AML-193 (cell line): ENCODE data around the gene HEMK1.
A peak's percentile ranks its signal among the peaks of the same experiment; 100 is the strongest.

Experiments used
- DNase-seq, 2 experiments: peaks; one replicate each; lab custom pipeline; 2025; lab: John Stamatoyannopoulos, UW

Gene HEMK1

GRCh38 chr3:50600841-50601591 is 31.7 kb downstream of the HEMK1 start:
- peak; percentile 99 for DNase-seq

DNA sequence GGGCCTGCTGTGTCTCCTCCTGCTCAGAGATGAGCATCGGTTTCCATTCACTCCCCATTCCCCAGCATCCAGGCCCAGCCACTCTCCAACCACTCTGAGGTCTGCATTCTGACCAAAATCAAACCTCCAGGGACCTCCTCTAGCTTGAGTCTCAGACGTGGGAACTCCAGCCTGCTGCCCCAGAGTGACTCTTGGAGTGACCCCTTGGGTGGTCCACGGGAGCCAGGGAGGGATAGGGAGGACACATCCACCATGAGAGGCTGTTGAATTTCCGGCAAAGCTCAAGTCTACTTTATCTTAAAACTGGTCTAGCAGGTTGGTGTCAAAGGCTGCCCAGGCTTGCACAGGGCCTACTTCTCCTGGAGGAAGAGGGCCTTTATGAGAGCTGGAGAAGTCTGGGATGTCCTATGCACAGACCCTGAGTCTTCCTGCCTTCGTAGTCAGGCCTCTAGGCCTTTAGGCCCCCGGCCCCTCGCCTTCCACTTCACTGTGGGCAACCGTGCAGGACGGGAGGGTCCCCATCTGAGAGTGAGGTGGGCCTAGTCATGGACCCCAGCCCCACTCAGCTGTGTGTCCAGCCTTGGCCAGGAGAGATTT is 33.4 kb downstream of the HEMK1 start:
- no peak for DNase-seq

DNA sequence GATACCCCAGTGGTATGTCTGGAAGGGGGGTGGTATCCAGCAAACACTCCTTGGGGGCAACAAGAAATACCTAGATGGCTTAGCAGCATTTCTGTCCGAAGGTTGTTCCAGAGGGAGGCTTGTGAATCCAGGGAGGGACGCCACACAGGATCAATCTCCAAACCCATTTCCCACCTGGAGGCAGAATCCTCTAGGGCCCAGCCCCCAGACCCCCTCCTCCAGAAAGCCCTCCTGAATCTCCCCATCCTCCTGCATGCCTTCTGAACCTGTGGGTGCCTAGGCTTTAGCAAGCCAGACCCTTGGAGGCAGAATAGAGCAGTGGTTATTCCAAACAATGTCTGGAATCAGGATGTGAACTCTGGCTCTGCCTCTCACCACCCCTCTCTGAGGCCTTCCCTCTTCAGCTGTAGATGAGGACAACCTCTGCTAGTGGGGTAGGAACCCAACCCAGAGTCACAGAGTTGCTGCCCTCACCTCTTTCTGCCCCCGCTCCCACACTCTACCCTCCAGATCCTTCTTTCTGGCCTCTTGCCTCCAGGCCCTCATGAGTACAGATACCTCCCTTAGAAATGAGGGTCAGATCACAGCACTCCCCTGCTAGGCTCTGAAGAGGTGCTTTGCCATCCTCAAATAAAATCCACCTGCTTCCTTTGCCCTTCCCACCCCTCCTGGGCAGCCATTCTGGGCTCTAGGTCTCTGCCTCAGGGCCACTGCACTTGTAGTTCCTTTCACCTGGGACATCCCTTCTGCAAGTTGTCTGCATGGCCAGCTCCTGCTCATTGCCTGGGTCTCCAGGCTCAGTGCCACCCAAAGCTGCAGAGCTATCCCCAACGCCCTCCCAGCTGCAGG is 34.2 kb downstream of the HEMK1 start:
- no peak for DNase-seq

- DNase-seq: no peak
These were observed 34.8 kb downstream of the HEMK1 start for GRCh38 chr3:50604110-50604621.

DNA sequence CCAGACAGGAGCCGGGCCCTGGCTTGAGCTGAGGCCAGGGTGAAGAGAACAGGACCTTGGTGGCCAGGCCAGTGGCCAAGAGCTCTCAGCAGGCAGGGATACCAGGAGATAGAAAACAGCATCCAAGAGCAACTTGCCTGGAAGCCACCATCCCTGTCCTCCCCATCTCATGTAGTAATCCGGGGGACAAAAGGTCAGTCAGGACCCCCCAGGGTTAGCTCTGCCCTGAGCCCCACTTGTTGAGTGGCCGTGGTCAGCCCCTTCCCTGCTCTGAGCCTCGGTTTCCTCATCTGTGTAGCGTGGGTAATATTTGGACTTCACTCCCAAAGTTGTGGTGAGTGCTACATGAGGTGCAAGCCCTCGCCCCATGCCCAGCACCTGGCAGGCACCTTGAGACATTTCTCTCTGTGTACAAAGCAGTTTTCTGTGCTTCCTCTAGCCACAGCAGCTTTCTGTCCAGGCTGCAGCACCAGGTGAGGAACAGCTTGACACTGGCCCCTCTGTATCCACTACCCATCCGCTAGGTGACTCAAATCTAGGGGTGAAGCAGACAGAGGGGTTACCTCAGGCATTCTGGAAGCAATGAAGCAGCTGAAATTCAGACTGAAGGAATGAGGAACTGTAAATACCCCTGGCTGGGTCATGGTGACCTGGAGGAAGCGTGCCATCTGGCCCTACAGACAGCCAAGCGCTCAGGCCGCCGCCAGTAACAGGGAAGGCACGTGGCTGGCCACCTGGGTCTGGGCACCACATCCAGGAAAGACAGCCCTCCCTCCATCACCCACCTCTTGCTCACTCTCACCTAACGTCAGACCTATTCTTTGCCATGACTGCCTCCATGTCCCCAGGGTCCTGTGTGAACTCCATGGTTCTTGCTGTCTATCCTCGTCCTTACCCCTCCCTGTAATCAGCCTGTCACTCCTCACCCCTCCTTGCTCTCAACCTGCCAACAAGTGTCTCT is 35.6 kb downstream of the HEMK1 start:
- peak; percentile 39 to 56 for DNase-seq

DNA sequence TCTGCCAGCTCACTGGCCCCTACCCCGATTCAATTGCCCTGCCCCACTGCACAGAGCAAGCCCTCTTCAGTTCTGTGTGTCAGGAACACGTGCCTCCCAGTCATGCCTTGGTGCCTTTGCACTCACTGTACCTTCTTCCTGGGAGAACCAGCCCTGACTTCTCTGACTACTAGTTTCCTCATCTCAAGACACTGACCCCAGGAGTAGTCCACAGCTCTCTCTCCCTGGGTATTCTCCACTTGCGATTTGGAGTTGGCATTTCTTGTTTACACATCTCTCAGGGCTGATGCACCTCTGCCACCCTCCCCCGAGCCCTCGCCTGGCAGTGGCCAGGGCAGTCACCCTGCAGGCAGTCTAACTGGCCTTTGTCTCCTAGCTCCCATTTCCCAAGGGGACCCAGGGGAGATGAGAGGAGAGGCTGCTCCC is 36.6 kb downstream of the HEMK1 start:
- peak in 1 of 2 experiments; percentile 22 for DNase-seq

DNA sequence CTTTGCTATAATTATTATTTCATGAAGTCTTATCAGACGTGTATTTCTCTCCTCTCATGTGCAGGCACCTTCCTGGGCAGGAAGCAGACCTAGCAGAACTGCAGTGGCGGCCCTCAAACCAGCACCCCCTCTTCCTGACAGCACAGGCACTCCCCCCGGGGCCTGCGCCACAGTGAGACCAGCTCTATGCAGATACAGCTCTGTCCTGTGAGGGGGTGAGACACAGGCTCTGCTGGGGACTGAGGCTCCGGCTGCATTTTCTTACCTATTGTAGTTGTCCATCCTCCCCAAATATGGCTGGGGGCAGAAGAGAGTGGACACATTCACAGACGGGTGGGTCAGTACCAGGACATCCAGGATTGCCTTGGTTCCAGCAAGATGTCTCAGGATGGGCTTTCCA is 37.3 kb downstream of the HEMK1 start:
- no peak for DNase-seq

DNA sequence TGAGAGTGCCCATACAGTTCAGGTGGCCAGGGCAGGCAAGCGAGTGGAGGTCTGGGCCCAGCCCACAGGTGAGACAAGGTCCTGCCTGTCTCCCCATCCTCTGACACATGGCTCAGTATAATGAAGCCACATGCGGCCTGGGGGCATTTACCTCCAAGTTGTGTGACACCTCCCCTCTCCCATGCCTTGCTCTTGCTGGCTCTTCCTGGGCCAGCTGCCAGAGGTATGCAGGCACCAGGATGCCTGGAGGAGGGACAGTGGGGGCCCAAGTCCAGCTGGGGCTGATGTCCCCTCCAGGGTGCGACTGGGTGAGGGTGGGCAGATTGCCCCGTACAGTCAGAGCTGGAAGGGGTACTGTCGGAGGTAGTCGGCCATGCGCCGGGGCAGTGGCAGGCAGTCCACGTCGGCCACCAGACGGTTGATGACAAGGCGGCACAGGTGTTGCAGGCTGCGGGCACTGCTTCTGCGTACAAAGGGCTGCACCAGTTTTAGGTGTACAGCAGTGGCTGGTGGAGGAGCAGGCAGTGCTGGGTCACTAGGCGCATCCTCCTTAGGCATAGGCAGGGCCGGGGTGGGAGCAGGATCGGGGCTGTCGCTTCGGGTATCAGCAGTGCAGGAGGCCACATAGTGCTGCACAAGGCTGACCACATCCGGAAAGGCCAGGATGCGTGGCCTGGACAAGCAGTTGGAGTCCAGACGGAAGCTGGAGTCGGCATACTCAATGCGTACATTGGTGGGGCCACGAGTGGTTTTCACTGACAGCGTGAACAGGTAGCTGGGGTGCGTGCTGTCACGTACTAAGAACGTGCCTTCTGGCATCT is 38.2 kb downstream of the HEMK1 start:
- DNase-seq: peak; percentile 63 to 69

GRCh38 chr3:50608278-50608677 is 39.0 kb downstream of the HEMK1 start:
- DNase-seq: no peak

GRCh38 chr3:50609071-50609762 is 39.9 kb downstream of the HEMK1 start:
- DNase-seq: peak in 1 of 2 experiments; percentile 20

- DNase-seq: no peak
These were observed 40.4 kb downstream of the HEMK1 start for GRCh38 chr3:50609763-50610085.

DNA sequence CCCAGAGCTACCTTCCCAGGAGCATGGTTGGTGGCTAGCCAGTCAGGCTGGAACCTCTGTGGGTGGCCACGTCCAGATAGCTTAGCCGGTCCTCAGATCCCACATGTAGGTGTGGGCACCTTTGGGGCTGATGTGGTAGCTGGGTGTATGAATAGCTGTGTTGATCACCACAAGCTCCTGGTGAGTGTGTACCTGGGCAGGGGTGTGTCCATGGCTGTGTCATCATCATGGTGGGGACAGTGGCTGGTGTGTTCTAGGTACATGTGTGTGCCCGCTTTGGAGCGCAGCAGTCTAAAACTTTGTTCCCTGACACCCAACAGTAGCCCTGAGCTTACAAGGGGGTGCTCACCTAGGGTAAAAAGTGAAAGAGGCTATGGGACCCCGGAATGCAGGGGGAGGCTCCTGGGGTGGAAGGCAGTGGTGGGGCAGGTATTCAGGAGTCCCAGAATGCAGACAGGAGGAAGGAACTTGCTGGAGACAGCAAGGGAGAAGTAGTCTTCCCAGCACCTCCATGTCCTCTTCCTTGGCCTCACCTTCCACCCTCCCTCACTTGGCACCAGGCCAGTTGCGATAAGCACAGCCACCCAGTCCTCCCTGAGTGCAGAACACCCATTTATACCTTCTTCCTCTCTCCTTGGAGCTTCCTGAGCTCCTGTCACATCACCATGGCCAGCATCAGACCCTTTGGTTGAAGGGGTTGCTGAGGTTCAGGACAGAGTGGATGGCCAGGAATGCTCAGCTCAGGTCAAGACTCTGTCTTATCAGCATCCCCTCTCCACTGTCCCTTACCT is 41.1 kb downstream of the HEMK1 start:
- DNase-seq: no peak

GRCh38 chr3:50610992-50611463 is 41.7 kb downstream of the HEMK1 start:
- peak; percentile 51 to 66 for DNase-seq

GRCh38 chr3:50611464-50612233 is 42.3 kb downstream of the HEMK1 start, which contains the start of gene CISH:
Gene CISH (minus strand): TSS chr3:50611774. CDS start chr3:50611650, 124 bp downstream.
- peak; percentile 99 to 100 for DNase-seq

DNA sequence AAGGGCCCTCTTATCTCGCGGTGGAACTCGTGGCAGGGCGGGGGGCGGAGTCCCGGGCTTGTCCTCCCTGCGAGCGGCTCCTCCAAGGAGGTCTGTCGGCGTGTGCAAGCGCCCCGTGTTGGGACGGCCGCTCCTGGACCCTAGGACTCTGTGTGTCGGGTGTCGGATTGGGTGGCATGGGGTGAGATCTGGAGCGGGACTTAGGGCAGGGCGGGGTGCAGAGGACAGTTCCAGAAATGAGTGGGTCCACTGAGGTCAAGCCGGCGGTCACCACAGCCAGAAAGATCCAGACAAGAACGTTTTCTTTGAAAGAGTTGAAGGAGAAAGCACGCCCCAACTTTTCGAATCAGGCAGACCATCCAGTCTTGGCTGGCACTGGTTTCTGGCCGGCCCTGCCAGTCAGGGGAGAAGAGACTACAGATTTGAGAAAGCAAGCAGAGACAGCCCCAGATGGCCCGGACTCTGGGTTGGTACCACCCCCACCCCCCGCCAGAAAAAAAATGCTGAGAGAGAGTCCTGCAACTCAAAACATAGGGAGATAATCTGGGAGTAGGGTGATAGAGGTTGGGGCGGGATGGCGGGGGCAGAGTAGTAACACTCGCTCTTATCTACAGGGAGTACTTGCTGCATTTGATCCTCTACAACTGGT is 43.0 kb downstream of the HEMK1 start:
- DNase-seq: no peak

DNA sequence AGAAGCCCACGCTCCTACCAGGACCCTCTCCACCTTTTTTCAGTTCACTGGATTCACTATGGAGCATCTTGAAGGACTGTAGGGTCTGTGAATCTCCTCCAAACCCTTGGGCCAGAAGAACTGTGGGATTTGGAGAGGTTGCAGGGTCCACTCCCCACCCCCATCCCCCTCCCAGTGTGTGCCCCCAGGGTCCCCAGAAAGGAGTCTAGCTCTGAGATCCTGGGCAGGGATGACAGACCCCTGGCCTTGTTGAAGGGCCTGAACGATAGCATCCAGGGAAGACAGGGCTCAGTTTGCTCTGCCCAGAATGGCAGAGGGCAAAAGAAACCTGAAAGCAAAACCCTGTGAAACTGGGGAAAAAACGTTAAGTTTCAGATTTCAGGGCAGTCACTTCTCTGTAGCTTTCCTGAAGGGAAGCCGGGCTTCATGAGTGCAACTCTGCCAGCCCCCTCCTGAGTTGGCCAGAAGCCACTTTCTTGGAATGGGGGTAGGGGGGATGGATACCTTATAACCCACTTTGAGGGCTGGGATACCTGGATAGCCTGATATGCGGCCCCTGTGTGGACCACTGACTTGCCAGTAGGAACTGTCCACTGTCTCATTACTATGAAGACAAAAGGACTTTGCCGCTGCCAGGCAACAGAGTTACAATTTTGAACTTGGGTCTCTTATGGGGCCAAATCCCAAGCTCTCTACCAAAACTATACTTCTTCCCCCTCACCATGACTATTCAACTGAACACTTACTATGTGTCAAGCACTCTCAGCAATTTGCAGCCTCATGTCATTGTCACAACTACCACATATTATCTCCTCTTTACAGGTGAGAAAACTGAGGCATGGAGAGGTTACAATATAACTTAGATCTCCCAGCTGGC is 43.9 kb downstream of the HEMK1 start:
- DNase-seq: no peak

DNA sequence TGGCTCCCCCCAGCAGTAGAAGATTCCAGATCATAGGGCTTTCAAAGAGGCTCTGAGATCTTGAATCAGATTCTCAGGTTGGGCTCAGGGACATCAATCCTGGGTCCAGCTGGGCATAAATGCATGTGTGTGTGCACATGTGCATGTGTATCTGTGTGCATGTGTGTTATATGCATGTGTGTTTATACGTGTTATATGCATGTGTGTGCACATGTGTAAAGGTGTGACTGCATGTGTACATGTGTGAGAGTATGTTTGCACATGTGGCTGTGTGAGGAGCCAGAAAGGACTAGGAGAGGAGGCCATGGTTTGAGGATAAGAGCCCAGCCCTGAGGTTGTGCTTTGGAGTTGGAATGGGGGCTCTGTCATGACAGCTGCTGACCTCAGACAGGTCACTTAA is 45.9 kb downstream of the HEMK1 start:
- no peak for DNase-seq
